ENCODE data around the gene NR1H4.

The NR1H4 gene

DNA sequence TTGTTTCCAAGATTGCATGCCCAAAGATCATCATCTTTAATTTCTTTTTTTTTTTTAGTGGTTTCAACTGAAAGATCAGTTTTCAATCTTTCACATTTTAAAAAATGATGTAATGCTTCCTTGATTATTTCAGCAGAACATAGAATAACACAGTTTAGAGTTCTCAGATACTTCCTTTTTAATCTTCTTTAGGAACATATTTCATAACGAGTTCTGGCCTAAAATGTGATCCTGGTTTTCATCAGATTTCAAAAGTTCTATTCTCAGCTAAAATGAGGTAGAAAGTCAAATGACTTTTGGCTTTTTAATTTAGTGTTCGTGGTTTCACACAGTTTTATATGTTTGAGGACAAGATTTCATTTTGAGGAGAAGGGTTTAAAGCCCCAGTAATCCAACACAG, 40.0 kb upstream of the NR1H4 start:
- no peak overlapping the region for H2AFZ ChIP-seq (ENCODE audit: low read length)
- no peaks in the 10 kb centered on the region for H3K9me2 ChIP-seq (replicated peaks; ENCODE audit: insufficient read depth, low read length)
- H3K79me2 ChIP-seq (ENCODE audit: low read length): no peaks in the 10 kb centered on the region
- no peaks in the 10 kb centered on the region for H3K36me3 ChIP-seq (replicated peaks; ENCODE audit: insufficient read depth, low read length)
- H3K4me1 ChIP-seq (ENCODE audit: low read length): no peaks in the 10 kb centered on the region
- no peak overlapping the region for H3K9ac ChIP-seq (ENCODE audit: low read length)
- no peak overlapping the region for H3K27ac ChIP-seq (ENCODE audit: low read length)
- H4K20me1 ChIP-seq (ENCODE audit: insufficient read depth, low read length): no peaks in the 10 kb centered on the region
- DNase-seq: no peak
- H3K27me3 ChIP-seq (replicated peaks; ENCODE audit: insufficient read depth, low read length): no peaks in the 10 kb centered on the region
- no peaks in the 10 kb centered on the region for H3K9me3 ChIP-seq (replicated peaks; ENCODE audit: insufficient read depth, low read length)
- TF ChIP-seq EZH2 (optimal IDR thresholded peaks at IDR 0.05; ENCODE audit: low read depth, low read length) (no peak), CTCF (IDR thresholded peaks at IDR 0.05; ENCODE audit: low read length) (no peak), EZH2phosphoT487 (IDR thresholded peaks at IDR 0.05; ENCODE audit: low read length) (no peak)
- H3K4me2 ChIP-seq (ENCODE audit: low read depth, low read length): no peak overlapping the region
- no peaks in the 10 kb centered on the region for H3F3A ChIP-seq (ENCODE audit: insufficient read depth, low read length)
- H3K4me3 ChIP-seq (ENCODE audit: low read length): no peak overlapping the region

GRCh38 chr12:100434177-100434576, 39.5 kb upstream of the NR1H4 start:
- no peak for DNase-seq
- no peak overlapping the region for H2AFZ ChIP-seq (ENCODE audit: low read length)
- H3K79me2 ChIP-seq (ENCODE audit: low read length): no peaks in the 10 kb centered on the region
- H4K20me1 ChIP-seq (ENCODE audit: insufficient read depth, low read length): no peaks in the 10 kb centered on the region
- no peaks in the 10 kb centered on the region for H3K9me3 ChIP-seq (replicated peaks; ENCODE audit: insufficient read depth, low read length)
- H3K4me2 ChIP-seq (ENCODE audit: low read depth, low read length): no peak overlapping the region
- no peaks in the 10 kb centered on the region for H3K36me3 ChIP-seq (replicated peaks; ENCODE audit: insufficient read depth, low read length)
- no peak overlapping the region for H3K9ac ChIP-seq (ENCODE audit: low read length)
- no peaks in the 10 kb centered on the region for H3K27me3 ChIP-seq (replicated peaks; ENCODE audit: insufficient read depth, low read length)
- H3K9me2 ChIP-seq (replicated peaks; ENCODE audit: insufficient read depth, low read length): no peaks in the 10 kb centered on the region
- no peak overlapping the region for H3K4me3 ChIP-seq (ENCODE audit: low read length)
- no peaks in the 10 kb centered on the region for H3K4me1 ChIP-seq (ENCODE audit: low read length)
- no peak overlapping the region for H3K27ac ChIP-seq (ENCODE audit: low read length)
- TF ChIP-seq EZH2 (optimal IDR thresholded peaks at IDR 0.05; ENCODE audit: low read depth, low read length) (no peak), EZH2phosphoT487 (IDR thresholded peaks at IDR 0.05; ENCODE audit: low read length) (no peak), CTCF (IDR thresholded peaks at IDR 0.05; ENCODE audit: low read length) (no peak)
- no peaks in the 10 kb centered on the region for H3F3A ChIP-seq (ENCODE audit: insufficient read depth, low read length)

DNA sequence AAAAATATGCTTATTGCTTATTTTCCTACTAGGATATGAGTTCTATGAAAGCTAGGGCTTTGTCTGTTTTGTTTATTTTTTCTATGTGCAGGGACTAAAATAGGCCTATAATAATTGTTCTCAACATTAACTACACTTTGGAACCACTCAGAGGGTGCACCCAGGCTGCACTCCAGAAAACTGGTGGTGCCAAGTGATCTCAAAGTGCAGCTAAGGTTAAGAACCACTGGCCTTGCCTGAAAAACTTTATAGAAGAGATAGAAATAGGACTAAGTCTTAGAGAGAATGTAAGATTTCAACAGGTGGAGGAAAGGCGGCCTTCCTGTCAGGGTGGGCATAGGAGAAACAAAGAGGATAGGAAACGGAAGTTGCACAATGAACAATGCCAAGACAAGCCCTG, 37.7 kb upstream of the NR1H4 start:
- Histone ChIP-seq H3K4me3 (ENCODE audit: low read length) (no peak overlapping the region), H3F3A (ENCODE audit: insufficient read depth, low read length) (no peaks in the 10 kb centered on the region), H3K27me3 (replicated peaks; ENCODE audit: insufficient read depth, low read length) (no peaks in the 10 kb centered on the region), H3K9me2 (replicated peaks; ENCODE audit: insufficient read depth, low read length) (no peaks in the 10 kb centered on the region), H3K4me2 (ENCODE audit: low read depth, low read length) (no peak overlapping the region), H3K9me3 (replicated peaks; ENCODE audit: insufficient read depth, low read length) (no peaks in the 10 kb centered on the region), H3K4me1 (ENCODE audit: low read length) (no peaks in the 10 kb centered on the region), H3K27ac (ENCODE audit: low read length) (no peak overlapping the region), H3K36me3 (replicated peaks; ENCODE audit: insufficient read depth, low read length) (no peaks in the 10 kb centered on the region), H2AFZ (ENCODE audit: low read length) (no peak overlapping the region), H3K79me2 (ENCODE audit: low read length) (no peaks in the 10 kb centered on the region), H4K20me1 (ENCODE audit: insufficient read depth, low read length) (no peaks in the 10 kb centered on the region), H3K9ac (ENCODE audit: low read length) (no peak overlapping the region)
- TF ChIP-seq EZH2phosphoT487 (IDR thresholded peaks at IDR 0.05; ENCODE audit: low read length) (no peak), CTCF (IDR thresholded peaks at IDR 0.05; ENCODE audit: low read length) (no peak), EZH2 (optimal IDR thresholded peaks at IDR 0.05; ENCODE audit: low read depth, low read length) (no peak)
- DNase-seq: no peak
